ENCODE data around the gene ERP29.

The ERP29 gene

DNA sequence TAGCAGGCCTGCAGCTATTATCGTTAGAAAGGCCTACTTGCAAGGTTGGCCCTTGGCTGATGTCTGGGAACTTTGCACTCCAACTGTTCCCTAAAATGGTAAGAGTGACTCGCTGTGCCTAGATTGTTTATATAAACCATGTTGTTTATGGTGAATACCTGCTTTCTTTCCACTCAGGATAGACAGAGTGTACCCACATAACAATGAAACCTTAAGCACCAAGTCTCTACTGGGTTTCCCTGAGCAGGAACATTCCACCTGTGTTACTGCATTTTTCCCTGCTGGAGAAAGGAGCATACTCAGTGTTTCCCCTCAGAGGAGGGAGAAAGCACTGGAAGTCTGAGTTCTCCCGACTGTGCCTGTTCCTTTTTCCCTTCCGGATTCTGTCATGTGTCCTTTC, 32.8 kb downstream of the ERP29 start:
- no peak overlapping the region for H3K27ac ChIP-seq
- TF ChIP-seq, protein P1, sequence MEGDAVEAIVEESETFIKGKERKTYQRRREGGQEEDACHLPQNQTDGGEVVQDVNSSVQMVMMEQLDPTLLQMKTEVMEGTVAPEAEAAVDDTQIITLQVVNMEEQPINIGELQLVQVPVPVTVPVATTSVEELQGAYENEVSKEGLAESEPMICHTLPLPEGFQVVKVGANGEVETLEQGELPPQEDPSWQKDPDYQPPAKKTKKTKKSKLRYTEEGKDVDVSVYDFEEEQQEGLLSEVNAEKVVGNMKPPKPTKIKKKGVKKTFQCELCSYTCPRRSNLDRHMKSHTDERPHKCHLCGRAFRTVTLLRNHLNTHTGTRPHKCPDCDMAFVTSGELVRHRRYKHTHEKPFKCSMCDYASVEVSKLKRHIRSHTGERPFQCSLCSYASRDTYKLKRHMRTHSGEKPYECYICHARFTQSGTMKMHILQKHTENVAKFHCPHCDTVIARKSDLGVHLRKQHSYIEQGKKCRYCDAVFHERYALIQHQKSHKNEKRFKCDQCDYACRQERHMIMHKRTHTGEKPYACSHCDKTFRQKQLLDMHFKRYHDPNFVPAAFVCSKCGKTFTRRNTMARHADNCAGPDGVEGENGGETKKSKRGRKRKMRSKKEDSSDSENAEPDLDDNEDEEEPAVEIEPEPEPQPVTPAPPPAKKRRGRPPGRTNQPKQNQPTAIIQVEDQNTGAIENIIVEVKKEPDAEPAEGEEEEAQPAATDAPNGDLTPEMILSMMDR (IDR thresholded peaks at IDR 0.05): no peak
- TF ChIP-seq ZFX (IDR thresholded peaks at IDR 0.05; ENCODE audit: borderline replicate concordance): no peak

DNA sequence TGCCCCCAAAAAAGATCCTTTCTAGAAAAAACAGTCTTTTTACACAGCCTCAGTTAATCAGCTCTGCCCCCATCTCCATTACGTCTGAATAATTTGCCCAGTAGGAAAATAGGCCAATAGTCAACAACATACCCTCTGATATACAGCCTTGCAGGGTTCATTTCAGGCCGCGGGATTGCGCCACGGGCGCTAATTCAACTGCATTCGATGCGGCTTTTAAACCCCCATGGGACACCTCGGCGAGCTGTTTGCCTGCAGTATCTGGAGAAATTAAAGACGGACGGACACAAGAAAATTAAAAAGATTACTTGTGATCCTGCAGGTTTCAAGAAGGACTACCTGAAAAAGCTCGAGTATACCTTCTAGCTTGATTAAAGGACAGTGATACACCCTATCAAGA, 36.1 kb downstream of the ERP29 start:
- H3K27ac ChIP-seq: no peak overlapping the region
- TF ChIP-seq, protein P1 (IDR thresholded peaks at IDR 0.05): no peak
- TF ChIP-seq ZFX (IDR thresholded peaks at IDR 0.05; ENCODE audit: borderline replicate concordance): no peak

DNA sequence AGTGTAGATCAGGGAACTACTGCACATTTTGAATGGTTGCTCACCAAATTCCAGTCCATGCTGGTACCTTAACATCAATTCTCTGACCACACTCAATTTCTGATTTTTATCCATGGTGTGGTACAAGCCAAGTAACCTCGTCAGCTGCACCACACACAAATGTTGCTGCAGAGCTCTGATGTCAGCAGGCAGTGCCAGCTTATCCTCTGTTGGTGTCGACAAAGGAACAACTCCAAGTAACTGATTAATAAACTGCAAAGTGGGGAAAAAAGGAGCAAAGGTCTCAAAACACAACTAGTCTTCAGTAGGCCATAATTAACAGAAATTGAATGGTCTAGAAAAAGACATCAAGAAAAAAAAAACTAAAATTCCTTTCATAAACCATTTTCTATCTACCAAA, 47.9 kb downstream of the ERP29 start:
- no peak overlapping the region for H3K27ac ChIP-seq
- no peak for TF ChIP-seq ZFX (IDR thresholded peaks at IDR 0.05; ENCODE audit: borderline replicate concordance)
- TF ChIP-seq, protein P1 (IDR thresholded peaks at IDR 0.05): no peak

DNA sequence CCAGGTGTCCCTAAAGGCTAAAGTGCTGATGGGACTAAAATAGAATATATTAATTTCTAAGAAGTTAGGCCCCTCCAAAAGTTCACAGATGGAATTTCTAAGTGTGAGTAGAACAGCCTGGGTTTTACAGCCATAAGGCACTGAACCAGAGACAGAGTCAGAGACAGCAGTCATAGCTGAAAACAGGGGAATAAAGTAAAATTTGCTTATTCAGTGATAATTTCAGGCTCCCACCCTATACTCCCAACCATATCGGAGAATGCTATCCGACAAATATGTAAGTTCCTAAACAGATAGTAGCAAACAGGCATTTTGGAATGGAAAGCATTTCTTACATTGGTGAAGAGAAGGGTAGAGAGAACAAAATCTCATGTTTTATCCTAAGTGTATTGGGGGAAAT, 50.0 kb downstream of the ERP29 start:
- H3K27ac ChIP-seq: no peak overlapping the region
- no peak for TF ChIP-seq ZFX (IDR thresholded peaks at IDR 0.05; ENCODE audit: borderline replicate concordance)
- TF ChIP-seq, protein P1 (IDR thresholded peaks at IDR 0.05): no peak

DNA sequence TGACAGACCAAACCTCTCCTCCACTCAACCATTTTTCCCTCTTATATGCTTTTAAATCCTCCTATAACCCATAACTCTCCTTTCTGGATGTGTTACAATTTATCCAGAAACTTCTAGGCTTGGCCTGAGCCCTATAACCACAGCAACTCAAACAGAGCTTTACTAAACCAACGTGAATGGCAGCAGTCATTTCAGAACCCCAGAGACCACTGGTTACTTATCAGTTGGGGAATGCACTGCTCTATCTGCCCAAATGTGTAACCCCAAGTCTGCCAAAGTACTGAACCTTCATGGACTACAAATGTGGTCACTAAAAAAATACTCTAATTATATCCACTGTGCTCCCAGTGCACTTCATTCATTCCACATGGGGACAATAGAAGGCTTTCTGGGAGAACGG, 53.3 kb downstream of the ERP29 start:
- no peak overlapping the region for H3K27ac ChIP-seq
- TF ChIP-seq ZFX (IDR thresholded peaks at IDR 0.05; ENCODE audit: borderline replicate concordance): no peak
- TF ChIP-seq, protein P1 (IDR thresholded peaks at IDR 0.05): no peak
